HUDEP-2 (cell line): ENCODE results near the gene TRPV4.
"Not testable (repeated sequence)": the region's sequence is repeated elsewhere in the genome, so short reads cannot be mapped to it uniquely, and the experiment has no call there.

Experiments
- DNase-seq, 76 experiments: peaks; one replicate each; lab custom pipeline; 2025; ENCODE audit not compliant: unreplicated experiment in 76 of 76; lab: John Stamatoyannopoulos, UW

The TRPV4 gene

DNA sequence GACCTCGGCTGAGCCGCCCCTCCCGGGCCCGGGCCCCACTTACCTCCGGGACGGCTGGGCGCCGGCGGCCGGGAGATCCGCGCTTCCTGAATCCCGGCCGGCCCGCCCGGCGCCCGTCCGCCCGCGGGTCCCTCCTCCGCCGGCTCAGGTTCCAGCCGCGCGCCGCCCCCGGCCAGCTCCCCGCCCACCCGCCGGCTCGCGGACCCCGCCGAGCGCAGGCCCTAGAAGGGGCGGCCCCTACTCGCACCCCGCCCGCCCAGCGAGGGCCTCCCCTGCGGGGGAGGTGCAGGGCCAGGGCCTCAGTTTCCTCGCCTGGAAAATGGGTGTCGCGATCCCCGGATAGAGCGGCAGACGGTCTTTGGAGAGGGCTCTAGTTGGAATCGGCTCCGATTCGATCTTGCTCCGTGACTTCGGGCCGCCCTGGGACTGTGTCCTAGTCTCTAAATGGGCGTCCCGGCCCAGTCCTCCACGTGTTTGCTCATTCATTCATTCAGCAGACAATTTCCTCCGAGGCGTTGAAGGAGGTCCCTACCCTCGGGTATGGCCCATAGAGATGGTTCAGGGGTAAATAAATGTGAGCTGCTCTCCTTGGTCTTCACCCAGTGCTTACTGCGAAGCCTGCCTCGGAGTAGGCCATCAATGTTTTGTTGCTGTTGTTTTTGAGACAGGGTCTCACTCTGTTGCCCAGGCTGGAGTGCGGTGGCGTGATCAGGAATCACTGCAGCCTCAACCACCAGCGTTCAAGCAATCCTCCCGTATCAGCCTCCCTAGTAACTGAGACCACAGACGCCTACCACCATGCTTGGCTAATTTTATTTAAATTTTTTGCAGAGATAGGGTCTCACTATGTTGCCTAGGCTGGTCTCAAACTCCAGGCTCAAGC lies at the start of gene TRPV4:
TSS of gene TRPV4 (minus strand) at position 92 of the 883 bp plus-strand sequence. CDS start 18,602 bp downstream, outside the sequence.
- no peak for DNase-seq

DNA sequence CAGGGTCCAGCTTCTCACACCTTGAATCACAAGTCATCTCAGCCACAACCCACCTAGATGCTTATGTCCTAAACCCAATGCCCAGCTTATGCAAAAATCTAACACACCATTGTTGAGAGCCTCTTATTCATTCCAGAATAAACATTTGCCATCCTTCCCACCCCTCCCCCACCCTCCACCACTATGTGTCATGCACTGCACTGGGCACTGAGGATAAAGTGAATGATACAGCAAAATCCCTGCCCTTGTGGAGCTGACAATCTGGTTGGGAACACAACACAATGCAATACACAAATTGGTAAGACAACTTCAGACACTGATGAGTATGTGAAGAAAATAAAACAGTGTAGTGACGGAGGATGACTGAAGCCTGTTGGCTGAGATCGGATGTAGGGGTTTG lies 48.6 kb upstream of the TRPV4 start:
- DNase-seq, result no peak

DNA sequence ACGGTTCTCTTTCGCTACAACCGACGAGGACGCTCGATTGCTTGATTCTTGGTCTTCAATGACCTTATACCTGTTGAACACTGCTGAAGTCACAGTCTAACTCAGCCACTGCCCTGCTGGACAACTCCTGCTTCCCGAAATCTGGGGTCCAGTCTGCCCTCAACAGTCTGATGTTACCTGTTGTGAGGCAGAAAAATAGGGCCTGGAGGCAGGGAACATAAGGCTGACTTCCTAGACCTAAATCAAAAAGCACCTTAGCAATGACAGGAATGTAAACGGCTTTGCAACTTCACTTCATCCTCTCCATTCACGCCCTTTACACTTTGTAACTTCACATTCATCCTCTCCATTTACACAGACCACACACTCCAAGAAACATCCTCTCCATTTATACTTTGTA lies 47.7 kb upstream of the TRPV4 start:
- peak in 1 of 76 experiments; percentile 1 for DNase-seq

DNA sequence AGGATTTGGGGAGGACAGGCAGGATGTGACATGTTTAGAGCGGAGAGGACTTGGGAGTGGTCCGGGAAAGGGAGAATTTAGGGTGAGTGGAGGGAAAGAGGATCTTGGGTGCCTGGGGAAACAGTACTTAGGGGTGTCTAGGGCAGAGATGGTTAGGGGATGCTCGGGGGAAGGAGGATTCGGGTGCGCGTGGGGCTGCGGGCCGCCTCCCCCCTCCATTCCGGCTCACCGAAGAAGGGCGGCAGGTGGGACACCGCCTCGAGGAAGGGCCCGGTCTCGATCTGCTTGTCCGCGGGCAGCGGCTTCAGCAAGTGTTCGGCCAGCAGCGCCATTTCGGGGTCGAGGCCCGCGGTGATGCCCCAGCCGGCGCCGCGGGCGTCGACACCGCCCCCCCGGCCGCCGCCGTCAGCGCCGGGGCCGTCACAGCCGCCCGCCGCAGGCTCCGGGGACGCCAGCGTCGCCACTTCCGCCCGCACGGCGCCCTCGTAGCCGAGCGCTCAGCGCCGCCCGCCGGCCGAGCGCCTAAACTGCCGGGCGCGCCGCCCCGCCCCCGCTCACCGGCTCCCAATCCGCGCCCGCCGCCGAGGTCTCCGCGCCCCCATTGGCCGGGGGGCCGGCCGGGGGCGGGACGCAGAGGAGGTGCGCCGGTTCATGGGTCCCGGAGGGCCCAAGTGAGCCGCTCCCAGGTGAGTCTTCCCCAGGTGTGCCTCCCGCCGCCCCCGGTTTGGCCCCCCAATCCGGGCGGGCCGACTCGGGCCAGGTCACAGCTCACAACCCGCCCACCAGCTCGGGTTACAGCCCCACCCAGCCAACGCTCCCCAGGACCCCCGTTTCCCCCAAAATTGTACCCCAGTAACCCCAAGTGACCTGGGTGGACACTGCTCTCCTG lies 47.1 kb upstream of the TRPV4 start, which contains the start of gene GLTP:
TSS of gene GLTP (minus strand) at position 499 of the 889 bp plus-strand sequence. CDS start at position 332, 167 bp downstream.
- peak in 66 of 76 experiments; percentile 9 to 86 (median 68) for DNase-seq

DNA sequence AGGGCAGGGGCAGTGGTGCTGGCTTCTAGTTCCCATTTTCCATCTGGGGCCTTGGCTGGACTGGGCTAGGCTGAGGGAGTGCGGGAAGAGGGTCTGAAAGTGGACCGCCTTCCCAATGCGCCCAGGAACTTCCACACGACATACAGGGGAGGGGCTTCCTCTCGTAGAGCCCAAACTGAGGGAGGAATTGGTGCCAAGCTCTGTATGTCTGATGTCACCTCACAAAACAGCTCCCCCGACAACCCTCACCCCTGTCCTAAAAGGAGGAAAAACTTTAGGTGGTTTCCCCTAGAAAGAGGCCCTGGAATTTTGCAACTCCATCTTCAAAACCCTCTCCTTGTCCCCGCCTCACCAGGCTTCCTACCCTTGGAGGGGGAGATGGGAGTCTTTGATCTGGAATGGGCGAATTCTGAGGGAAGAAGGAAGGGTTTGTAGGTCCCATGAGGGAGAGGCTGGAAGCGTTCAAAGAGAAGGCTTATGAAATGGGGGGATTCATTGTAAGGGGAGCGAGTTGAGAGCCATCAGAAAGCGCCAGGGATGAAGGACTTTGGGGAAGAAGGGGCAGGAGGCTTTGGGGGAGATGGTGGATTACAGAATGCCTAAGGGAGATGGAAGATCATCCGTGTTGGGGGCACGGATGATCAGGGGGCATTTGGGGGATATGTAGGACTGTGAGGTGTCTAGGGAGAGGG lies 46.3 kb upstream of the TRPV4 start:
- DNase-seq, result no peak

DNA sequence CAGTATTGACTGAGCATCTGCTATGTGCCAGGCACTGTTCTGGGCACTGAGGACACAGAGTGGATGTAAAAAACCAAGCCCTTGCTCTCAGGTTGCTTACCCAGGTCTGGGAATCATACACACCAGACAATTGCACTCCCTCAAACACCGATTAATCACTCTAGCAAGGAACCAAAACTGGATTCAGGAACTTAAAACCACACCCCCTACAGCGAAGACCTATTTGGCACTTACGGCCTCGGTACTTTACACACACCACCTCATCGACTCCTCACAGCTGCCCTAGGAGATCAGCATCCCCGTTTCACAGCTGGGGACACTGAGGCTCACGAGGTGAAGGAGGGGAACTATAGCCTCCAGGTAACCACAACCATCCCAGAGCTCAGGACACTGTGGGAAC lies 45.6 kb upstream of the TRPV4 start:
- no peak for DNase-seq

DNA sequence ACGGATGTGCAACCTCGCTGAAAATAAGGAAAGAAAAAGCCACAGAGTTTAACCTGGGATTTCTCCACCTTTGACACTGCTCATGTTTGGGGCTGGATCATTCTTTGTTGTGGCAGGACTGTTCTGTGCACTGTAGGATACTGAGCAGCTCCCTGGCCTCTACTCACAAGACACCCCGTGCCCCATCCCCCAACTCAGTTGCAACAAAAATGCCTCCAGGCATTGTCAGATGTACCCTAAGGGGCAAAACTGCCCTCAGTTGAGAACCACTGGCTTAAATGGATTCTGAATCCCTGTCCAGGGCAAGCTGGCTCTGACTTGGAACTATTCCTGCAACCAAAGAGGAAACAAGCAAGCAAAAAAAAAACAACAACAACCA lies 45.0 kb upstream of the TRPV4 start:
- no peak for DNase-seq

DNA sequence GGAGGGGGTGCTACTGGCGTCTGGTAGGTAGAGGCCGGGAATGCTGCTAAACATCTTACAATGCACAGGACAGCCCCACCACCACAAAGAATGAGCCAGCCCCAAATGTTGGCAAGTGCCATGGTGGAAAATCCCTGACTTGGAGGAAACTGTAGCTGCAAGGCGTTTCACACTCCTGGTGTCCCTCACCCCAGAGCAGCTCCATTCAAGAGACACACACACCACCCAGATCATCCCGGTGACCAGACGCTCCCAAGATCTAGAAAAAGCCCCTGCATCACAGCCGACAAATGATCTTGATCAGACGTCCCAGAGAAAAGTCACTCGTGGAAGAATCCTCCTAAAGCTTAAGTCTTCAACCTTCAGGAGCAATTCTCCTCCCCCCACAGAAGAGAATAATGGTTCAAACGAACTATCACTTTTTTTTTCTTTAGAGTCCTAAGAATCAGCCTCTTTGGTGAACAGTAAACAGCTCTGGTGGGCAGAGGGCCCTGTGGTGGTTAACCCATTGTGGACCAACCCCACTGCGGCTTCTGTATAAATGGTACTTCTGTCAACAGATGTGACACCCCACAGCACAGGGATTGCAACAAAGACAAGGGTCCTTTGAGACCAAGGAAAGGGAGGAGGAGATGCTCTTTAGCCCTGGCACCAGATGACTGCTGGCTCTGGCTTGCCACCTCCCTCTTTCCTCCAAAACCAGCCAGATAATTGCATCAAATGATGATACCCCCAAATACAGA lies 44.5 kb upstream of the TRPV4 start:
- DNase-seq, result no peak

DNA sequence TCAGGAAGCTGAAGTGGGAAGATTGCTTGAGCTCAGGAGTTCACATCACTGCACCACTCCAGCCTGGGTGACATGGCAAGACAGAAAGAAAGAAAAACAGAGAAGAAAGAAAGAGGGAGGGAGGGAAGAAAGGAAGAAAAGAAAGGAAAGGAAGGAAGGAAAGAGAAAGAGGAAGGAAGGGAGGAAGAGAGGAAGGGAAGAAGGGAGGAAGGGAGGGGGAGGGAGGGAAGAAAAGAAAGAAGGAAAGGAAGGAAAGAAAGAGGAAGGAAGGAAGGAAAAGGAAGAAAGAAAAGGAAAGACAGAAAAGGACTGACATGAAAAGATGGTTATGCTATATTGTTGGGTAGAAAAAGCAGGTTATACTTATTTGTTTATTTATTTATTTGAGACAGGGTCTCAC lies 43.2 kb upstream of the TRPV4 start:
- no peak for DNase-seq

DNA sequence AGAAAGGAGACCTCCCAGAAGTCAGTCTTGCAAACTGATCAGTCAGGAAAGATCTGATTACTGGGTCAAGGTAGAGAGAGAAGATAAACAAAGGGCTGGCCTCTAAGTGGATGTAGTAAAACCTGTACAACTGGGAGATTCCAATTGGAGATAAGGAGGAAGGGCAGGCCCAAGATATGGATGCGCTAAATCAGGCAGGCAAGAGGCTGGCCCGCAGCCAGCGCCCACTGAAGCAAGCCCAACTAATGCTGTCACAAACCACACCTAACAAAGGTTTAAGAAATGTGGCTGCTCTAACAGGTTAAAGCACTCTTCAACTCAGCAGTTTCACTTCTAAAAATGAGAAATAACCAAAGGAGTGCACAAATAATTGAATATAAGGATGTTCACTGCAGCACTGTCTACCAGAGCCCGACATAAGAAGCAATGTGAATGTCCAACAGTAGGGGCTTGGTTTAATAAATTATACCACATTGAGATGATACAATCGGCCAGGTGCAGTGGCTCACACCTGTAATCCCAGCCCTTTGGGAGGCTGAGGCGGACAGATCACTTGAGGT lies 42.5 kb upstream of the TRPV4 start:
- DNase-seq, result peak in 3 of 76 experiments; percentile 2 to 9 (median 9)

DNA sequence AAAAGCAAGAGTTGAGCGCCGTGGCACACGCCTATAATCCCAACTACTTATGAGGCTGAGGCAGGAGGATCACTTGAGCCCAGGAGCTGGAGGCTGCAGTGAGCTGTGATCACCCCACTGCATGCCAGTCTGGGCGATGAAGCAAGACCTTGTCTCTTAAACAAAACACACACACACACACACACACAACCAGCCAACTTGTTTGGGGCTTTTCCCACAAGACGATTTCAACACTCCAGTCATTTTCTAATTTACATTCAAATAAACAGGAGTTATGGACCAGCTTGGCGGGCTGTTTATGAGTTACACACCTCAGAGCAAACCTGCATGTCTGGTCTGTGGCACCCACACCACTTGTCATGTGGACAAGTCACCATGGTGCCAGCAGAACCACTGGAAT lies 40.5 kb upstream of the TRPV4 start:
- no peak for DNase-seq

DNA sequence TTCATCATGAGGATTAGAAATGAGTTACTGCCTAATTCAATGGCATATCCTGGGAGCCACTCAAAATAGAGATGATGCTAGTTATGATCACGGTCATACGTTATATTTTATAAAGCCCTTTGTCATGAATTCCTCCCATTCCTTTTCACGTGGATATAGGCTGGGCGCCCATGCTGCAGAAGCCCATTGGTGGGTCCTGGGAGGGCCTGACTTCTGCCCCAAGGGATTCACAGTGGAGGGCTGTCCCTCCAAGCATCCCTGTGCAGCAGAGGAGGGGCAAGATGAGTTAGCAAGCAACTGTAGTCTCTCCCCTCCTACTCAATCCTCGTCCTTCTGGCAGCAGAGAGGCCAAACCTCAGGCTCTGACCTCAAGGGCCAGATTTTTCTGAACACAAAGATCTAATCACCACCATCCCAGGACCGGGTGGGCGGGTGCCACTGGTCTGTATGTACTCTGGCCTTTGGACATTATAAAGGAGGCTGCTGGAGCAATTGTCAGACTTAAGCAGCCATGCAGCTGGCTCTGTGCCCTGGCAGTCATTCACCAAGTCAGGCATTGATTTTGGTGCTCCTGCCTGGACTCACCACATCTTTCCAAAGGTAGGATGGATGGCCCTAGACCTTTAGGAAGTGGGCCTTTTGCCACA lies 38.6 kb upstream of the TRPV4 start:
- DNase-seq, result no peak

DNA sequence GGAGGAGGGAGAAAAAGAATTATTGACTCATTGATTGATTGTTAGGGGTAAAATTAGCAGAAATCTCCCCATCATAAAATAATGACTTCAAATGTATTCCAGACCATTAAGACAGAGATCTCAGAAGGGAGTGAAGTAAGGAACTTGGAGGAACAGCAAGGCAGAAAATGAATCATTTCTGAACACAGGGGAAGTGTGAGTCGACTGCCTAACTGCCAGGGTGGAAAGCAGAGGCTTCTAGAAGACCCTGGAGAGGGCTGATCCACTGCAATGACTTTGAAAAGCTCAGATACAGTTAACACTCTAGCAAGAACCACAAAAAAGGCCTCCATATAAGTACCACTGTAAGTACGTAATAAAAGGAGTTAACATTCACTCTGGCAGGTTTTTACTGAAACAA lies 37.5 kb upstream of the TRPV4 start:
- DNase-seq, result no peak

DNA sequence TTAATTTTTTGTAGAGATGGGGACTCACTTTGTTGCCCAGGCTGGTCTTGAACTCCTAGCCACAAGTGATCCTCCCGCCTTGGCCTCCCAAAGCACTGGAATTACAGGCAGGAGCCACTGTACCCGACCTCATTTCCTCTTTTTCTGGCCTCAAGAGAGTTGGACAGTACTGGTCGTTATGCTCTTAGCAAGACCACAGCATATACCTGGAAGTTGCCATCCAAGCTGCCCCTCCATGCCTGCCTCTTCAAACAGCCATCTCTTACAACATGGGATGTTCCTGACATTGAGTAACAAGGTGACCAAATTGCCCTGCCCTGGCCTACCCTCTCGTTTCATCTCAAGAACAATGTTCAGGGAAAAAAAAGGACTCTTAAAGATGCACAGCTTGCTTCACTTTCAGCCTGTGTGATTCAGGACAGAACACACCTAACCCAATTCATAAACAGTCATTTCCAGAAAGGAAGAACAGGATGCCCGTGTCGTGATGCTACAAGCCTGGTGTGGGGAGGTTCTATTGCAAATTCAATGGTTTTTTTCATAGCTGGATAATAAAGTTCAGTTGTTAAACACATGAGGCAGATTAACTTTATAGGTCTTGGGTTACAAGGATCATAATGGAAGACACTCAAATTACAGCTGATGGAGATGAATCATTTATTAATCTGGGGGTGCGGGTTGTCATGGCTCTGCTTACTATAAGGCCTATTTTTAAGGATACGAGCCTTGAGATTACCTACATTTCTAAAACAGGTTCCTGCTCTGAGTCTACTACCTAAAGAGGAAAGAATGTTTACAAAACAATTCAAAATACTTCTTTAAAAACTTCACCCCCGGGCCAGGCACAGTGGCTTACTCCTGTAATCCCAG lies 35.2 kb upstream of the TRPV4 start:
- no peak for DNase-seq

DNA sequence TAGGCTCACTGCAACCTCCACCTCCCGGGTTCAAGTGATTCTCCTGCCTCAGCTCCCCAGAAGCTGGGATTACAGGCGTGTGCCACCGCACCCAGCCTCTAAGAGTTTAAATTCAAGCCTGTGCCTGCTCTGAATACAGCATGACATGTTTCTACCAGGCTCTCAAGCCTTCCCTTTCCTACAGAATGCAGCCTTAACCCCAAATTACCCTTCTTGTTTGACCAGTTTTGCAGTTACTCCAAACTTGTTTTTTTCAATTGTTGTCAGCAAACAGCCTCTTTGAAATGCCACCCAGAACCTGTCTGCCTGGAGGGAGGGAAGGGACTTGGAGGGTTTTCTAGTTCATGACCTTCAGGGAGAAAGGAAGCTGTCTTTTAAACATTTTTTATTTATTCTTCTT lies 31.7 kb upstream of the TRPV4 start:
- no peak for DNase-seq

DNA sequence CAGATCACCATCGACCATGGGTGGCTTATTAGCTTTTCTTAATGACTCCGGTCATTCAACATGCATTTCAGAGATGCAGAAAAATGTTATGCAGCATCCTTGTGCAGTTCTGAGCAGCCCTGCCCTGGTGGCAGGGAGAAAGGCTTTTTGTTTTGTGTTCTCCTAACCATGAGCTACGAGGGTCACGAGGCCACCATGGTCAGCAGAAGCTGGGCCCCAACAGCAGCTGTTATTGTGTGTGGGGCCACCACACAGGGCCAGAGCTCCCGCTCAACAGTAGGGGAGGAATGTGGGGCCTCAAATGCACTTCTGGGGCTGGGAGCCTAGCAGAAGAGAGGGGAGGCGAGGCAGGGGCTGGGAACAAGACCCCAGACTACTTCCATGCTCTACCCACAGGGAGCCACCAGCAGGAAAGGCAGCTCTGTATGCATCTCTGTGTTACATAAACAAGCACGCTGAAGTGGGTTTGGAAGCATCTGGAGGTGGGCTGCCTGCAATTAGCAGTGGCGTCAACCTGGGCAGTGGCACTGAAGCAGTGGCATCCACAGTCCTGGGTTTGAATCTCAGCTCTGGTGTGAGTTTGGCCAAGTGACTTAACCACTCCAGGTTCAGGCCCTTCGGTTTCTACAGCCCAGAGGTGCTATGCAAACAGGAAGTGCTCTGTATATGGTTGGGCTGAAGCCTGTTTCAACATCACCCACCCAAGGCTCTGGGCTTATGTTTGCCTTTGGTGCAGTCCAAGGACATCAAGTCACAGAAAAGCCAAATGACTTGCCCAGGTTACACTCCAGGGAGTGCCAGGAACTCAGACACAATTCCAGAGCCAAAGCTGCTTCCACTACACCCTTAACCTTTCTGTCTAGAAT lies 30.9 kb upstream of the TRPV4 start:
- DNase-seq, result no peak

DNA sequence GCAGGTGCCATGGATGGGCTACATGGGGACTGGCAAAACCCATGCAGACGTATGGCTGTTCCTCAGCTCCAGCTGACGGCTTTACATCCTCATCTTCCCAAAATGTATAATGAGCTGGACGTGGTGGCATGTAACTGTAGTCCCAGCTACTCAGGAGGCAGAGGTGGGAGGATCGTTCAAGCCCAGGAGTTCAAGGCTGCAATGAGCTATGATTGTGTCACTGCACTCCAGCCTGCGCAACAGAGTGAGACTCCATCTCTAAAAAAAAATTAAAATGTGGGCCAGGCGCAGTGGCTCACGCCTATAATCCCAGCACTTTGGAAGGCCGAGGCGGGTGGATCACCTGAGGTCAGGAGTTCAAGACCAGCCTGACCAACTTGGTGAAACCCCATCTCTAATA lies 29.3 kb upstream of the TRPV4 start:
- not testable (repeated sequence) for DNase-seq
